GM12892 (cell line): ENCODE measurements around the gene CAMTA1.

Experiments
- POLR2A ChIP-seq: IDR thresholded peaks from 2 replicates; pipeline ENCODE4 v1.6.1; 2011; ENCODE audit warnings: low read depth, low read length, control low read depth
- POLR2AphosphoS5 ChIP-seq: IDR thresholded peaks from 2 replicates; pipeline ENCODE4 v1.6.1; 2011; ENCODE audit warnings: low read depth, low read length, control low read depth
- TAF1 ChIP-seq: IDR thresholded peaks from 2 replicates; pipeline ENCODE4 v1.6.1; 2011; ENCODE audit warnings: low read depth, mild to moderate bottlenecking, control low read depth, low read length, borderline replicate concordance

- TF ChIP-seq POLR2A (no peak), POLR2AphosphoS5 (no peak), TAF1 (no peak)
Observed at GRCh38 chr1:7726623-7727022, 941.4 kb downstream of the CAMTA1 start.
